NCI-H345 (cell line): ENCODE data around the gene GREM1.
A peak's percentile ranks its signal among the peaks of the same experiment; 100 is the strongest.

ENCODE experiments used
- DNase-seq: peaks from one replicate; lab custom pipeline; 2025; lab: John Stamatoyannopoulos, UW

GREM1 gene

GRCh38 chr15:32694222-32694983, 23.4 kb upstream of the GREM1 start:
- no peak for DNase-seq

GRCh38 chr15:32698773-32699390, 18.9 kb upstream of the GREM1 start:
- DNase-seq, result no peak

DNA sequence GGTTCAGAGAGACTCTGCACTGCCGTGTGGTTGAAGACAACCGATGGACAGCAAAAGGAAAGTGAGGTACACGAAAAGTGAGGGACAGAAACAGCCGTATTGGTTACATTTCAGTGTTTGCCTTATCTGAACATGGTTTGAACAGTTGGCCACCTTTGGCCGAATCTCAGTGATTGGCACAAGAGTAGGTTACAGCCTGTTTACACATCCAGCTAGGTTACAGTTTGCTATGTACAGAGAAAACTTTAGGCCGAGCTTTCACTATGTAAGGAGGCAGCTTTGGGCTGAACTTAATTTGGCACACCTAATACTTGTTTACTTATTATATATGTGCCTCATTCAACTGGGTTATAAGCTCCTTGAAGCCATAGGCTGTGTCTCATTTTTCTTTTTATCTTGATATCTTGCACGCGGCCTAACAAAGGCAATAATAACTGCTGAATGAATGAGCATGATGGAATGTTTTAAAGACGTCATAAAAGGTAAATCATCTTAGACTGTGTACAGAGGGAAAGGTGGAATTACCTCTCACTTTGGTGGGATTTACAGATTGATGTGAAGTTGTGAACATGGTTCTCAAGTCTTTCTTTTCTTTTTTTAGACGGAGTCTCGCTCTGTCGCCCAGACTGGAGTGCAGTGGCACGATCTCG, 17.2 kb upstream of the GREM1 start:
- DNase-seq, result no peak

GRCh38 chr15:32701863-32702262, 15.9 kb upstream of the GREM1 start:
- no peak for DNase-seq

GRCh38 chr15:32704395-32704981, 13.3 kb upstream of the GREM1 start:
- no peak for DNase-seq

GRCh38 chr15:32705446-32705845, 12.4 kb upstream of the GREM1 start:
- DNase-seq, result no peak

- no peak for DNase-seq
Measured at GRCh38 chr15:32706704-32707103, 11.1 kb upstream of the GREM1 start.

DNA sequence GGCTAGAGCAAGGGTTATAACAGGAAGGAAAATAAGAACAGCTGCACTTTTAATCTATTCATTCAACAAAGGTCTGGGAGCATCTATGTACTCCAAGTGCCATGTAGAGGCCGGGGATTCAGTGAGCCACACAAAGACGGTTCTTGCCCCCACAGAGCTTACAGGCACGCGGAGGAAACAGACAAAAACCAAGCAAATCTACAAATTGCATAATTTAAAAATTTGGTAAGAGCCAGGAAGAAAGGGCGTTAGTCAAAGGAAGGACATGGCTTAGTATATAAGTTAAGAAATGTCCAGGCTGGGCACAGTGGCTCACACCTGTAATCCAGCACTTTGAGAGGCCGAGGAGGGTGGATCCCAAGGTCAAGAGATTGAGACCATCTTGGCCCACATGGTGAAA, 10.4 kb upstream of the GREM1 start:
- DNase-seq, result no peak

DNA sequence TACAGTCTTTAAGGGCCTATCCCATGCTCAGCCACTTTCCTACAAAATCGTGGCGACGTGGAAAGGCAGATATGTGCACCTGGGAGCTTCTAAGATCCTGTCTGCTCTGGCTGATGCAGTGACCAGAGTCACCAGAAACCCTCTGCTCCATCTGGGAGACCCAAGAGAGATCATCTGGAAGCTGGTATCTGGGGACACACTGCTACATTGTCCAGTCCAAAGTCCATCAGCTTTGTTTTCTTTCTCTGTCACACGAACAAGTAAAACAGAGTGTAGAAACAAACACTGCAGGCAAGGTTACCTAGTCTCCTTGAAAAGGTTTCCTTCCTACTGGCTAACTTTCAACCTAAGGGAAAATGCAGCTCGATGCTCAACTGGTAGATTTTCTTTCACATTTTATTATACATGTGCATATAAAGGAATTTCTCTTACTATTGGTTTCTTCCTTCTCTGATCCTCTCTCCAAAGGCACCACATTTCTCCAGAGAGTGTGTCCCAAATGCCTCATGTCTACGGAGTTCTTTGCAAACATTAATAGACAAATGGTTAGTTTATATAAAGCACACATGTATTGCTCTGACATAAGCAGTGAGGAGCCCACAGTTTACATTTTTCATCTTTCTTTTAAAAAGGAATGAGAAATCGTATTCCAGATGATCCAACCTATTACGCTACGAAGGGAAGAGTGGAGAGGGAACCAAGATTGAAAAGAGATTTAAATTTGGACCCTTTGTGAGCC, 8.3 kb upstream of the GREM1 start:
- DNase-seq, result no peak

DNA sequence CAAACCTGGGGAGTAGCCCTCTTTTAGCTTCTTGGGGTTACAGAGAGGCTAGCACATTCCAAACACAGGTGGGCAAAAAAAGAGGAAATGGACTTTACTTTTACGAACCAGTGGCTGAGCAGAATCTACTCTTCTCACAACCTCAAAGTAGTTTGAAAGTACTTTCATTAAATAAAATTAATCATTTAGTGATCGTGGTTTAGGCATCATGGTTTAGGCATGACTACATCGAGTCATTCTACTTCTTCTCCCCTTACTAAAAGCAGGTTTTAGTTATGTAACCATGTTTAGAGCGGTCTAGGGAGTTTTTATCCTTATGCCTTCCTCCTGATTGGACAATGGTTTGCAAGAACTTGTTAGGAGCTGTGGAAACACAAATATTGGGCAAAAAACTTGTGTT, 2.5 kb upstream of the GREM1 start:
- no peak for DNase-seq

GRCh38 chr15:32716216-32716914, 1.4 kb upstream of the GREM1 start:
- no peak for DNase-seq

DNA sequence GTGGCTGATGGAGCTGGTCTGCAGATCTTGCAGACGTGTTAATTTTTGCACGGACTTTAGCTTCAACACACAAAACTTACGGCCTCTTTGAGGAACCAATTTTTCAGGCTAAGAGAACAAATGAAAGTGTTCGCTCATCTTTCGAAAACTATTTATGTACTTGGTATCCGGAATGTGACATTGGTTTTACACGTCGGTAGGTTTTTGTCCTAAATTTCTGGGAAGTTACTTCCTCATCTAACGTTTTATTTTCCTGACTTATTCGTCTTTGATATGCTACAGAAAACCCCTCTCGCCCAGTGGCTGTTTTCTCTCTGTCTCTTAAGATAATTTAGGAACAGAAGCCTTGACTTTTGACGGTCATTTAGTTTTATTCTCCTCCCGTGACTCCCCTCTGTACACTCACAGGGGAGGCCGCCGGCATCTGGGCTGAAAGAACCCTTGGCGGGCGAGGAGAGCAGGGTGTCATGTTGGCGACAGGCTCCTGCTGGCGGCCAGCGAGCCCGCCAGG, 834 bp upstream of the GREM1 start:
- DNase-seq, result no peak

GRCh38 chr15:32718227-32718820, 520 bp downstream of the GREM1 start:
- peak; percentile 3 for DNase-seq

GRCh38 chr15:32718821-32719716, 1.3 kb downstream of the GREM1 start:
- peak; percentile 1 for DNase-seq

- DNase-seq, result no peak
Measured at GRCh38 chr15:32721596-32721995, 3.8 kb downstream of the GREM1 start.

GRCh38 chr15:32722136-32722535, 4.3 kb downstream of the GREM1 start:
- no peak for DNase-seq

- no peak for DNase-seq
Measured at GRCh38 chr15:32723171-32723948, 5.6 kb downstream of the GREM1 start.

DNA sequence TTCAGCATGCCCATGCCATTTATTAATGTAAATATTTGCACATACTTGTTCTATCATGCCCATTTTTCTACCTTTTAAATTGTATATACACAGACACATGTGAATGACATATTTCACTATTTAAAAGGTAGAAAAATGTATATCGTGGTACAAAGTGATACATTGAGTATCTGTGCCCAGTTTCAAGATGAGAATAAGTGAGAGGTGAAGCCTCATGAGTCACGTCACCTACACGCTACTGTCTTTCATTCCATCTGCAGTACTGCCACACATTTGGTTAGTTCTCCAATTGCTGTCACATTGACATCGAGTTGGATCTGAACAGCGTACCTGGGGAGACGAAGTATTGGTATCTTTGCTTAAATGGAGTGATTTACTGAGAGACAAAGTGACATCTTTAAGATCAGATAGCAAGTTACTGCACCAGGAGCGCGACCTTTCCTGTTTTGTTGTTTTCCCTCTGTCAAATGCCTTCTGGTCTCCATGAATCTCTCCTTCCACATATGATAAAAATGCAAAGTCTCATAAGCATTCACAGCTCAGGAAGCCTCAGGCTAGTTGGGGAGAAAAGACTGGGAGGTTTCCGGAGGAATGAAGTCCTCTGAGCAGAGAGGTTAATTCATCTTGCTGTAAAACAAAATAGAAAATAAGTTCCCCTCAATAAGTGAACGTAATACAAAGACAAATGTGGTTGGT, 12.0 kb downstream of the GREM1 start:
- DNase-seq, result no peak
